Right renal cortex interstitium (tissue), 3 donors: Measurements from ENCODE around the gene GNA12. TPM values are rescaled to one million over a fixed set of nuclear protein-coding genes. Genes with fewer than 3 reads are reported as not detected.

Experiments
- DNase-seq, 3 donors: peaks; one replicate each; pipeline ENCODE4 v3.0.0-alpha.2; 2013; ENCODE audit warnings: low read depth in 3 of 3, low spot score in 2 of 3
- polyA plus RNA-seq, 3 donors: library from polyadenylated mRNA; unstranded; fragments of 120-200 nt; gene quantifications; one replicate each; pipeline ENCODE4 v1.2.1, GENCODE V29; 2013; ENCODE audit not compliant: insufficient read length in 3 of 3

GNA12 gene
- polyA plus RNA-seq, 3 donors: 41.0 to 42.3 (median 41.7) TPM

DNA sequence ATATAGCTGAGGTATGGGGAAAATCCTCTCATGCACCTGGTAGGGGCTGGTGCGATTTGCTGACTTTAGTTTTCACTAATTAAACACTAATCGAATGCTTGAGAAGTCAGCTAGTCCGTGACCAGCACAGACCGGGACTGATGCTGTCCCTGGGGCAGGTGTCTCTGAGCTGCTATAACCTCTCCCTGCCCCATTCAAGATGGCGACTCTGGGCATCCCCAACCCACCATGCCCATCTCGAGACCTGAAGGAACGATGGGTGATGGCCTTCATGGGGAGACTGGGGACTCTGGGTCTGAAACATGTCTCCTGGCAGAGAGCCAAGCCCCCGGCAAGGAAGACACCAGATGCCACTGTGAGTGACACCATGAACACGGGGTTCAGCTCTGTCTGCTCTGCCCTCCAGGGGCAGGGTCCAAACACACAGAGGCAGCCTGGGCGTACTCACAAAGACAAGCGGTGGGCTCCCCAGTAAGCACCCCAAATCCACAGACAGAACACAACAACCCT lies 57.4 kb downstream of the GNA12 start:
- DNase-seq: no peak

GRCh38 chr7:2785071-2785500 lies 59.0 kb downstream of the GNA12 start:
- no peak for DNase-seq

DNA sequence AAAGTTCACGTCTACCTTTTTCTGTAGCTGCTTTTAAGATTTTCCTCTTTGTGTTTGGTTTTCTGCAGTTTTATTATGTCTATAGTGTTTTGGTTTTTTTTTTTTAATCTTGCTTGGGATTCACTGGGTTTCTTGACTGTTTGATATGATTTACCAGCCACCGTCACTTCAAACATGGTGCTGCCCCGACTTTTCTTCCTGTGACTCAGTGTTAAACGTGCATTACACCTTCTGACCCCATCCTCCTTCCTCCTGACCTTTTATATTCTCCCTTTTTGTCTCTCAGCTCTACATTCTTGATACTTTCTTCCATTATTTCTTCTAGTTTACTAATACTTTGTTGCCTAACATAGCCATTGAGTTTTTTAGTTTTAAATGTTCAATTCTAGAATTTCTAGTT lies 61.5 kb downstream of the GNA12 start:
- DNase-seq: no peak

GRCh38 chr7:2782121-2782520 lies 62.0 kb downstream of the GNA12 start:
- DNase-seq: no peak

DNA sequence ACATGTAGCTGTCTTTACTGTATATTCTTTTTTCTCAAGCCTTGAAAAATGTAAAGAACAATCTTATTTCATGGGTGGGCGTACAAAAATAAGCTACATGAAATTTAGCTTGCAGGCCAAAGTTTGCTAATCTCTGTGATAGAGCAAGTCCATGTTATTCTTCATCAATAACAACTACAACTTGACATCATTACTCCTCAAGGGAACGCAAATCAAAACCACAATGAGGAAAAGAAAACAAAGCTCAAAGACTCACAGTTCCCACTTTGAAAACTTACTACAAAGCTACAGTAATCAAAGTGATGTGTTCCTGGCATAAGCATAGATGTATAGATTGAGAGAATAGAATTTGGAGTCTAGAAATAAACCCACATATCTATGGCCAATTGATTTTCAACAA lies 62.5 kb downstream of the GNA12 start:
- no peak for DNase-seq

GRCh38 chr7:2779051-2779450 lies 65.1 kb downstream of the GNA12 start:
- DNase-seq: no peak

DNA sequence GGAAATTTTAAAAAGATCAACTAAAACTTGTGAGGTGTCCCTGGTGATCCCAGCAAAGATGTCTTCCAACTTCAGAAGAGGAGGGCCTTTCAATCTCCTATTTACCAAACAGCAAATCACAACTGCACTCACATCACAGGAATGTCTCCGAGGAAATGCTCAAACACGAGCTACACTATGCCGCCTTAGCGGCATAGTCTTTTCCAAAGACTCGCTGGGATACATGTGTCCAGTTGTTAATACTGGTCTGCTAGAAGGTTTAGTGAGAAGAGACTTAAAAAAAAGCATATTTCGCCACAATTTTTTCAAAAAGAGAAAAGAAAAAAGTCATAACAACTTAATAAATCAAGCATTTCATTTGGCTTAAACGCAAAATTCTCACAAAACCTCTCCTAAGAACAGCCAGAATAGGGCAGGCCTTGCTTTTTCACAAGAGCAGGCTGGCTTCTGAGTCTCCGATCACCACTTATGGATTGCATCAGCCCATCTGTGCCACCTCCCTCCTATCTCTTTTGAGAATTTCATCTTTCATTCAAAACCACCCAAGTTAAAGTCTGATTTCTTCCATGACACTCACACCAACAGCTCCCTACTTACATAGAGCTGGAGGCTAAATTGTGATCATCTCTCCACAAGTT lies 66.1 kb downstream of the GNA12 start:
- DNase-seq: no peak

- DNase-seq: no peak
Observed at GRCh38 chr7:2776401-2776800, 67.7 kb downstream of the GNA12 start.

DNA sequence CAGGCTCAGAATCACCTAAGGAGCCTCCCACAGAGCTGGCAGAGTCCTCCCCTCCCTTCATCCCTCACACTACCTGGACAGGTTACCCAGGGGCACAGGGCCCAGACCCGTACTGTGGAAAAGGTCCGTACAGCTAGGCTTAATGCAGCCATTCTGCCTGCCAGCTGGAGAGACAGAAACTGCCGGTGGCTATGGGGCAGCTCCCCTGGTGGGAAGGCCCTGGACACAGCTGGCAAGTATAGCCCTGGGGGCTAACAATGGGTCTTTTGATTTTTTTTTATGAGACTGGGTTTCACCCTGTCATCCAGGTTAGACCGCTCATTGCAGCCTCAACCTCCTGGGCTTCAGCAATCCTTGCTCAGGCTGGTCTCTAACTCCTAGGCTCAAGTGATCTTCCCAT lies 68.3 kb downstream of the GNA12 start:
- no peak for DNase-seq

GRCh38 chr7:2775376-2775775 lies 68.7 kb downstream of the GNA12 start:
- no peak for DNase-seq

DNA sequence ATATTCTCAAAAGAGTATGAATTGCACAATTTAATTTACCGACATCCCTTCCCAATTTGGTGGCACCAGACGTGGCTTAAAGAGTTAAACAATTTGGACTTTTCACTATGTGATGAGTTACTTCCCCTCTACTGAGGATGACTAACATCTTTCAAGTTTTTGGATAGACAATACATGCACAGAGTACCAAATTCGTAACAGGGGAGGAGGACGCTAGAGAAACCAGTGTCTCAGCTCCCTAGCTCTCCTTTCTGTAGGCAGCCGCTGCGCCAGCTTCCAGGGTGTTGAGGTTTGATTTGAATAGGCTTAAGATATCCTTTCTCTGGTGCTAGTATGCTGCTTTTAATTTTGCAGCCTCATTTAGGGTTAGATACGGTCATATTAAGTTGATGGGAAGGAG lies 69.2 kb downstream of the GNA12 start:
- no peak for DNase-seq

DNA sequence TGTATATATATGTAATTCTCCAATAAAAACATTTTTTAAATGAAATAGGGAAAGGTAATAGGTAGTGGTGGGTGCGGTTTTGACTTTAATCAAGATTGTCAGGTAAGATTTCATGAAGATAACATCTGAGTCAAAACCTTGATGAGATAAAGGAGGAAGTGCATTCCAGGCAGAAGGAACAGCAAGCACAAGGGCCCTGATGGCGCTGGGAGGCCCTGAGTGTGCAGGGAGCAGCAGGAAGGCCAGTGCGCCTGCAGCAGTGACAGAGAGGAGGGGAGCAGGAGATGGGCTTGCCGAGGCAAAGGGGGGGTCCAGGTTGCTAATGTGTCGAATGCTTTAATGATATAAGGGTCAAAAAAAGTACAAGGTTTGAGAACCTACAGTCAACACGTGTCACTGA lies 69.8 kb downstream of the GNA12 start:
- no peak for DNase-seq

GRCh38 chr7:2773608-2774007 lies 70.5 kb downstream of the GNA12 start:
- DNase-seq: no peak

DNA sequence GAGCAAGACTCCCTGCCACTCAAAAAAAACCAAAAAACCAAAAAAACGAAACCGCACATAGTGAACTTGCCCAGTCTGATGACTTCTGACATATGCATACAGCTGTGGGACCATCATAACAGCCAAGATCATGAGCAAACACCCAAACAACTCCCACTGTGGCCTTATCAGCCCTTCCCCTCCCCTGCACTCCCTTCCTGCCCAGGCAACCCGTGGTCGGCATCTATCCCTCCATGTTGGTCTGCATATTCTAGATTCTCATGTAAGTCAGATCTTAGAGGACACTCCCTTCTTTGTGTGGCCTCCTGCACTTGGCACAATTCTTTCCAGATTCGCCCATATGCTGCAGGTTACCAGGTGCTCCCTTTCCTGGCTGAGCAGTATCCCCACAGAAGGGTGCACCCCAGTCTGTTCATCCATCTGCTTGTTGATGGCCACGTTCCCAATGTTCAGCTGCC lies 72.8 kb downstream of the GNA12 start:
- no peak for DNase-seq

DNA sequence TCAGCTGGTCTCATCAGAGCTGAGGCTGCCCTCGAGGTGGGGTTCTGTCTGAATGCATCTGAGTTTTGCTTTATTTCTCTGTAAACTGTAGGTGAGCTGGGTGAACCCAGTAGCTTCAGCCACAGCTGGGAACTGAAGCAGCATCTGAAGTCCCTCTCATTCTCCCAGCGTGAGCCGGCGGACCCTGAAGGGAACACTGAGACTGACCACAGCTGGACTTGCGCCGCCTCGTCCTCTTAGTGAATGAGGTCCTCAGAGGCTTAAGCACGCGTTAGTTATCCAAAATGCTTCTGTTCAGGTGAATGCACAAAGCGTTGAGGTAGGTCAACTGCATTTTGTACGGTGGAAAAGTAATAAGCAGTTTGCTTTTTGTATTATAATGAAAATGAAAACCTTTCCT lies 79.5 kb downstream of the GNA12 start:
- DNase-seq: no peak

GRCh38 chr7:2763597-2763996 lies 80.5 kb downstream of the GNA12 start:
- DNase-seq: no peak

DNA sequence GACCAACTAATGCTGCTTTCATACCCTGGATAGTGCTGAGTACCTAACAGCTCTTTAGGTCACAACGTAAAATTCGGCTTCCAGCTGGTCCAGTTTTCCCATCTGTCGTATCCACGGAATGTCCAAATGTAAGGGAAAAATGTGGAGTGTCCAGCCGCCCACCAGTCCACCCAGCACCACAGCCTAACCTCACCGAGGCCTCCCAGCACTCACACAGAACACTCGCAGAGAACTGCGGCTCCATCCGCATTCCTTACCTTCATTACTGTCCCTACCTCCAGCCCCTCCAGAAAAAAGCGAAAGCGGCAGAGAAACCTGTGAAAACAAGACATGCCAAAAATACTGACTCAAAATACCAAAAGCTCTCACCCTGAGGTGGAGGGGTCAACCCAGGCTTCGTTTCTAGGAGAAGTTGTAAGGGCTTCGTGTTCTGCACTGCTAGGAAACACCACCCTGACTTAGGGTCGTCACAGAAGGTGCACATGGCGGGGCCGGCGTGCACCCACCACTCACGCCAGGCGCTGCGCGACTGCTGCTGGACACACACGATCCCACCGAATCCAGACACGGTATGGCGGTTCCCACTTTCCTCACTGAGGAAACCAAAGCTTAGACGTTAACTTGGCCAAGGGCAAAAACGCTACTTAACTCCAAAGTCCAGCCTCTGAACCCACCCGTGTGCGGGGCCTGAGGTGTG lies 82.2 kb downstream of the GNA12 start:
- DNase-seq: no peak

- DNase-seq: no peak
Observed at GRCh38 chr7:2761131-2761624, 82.9 kb downstream of the GNA12 start.

DNA sequence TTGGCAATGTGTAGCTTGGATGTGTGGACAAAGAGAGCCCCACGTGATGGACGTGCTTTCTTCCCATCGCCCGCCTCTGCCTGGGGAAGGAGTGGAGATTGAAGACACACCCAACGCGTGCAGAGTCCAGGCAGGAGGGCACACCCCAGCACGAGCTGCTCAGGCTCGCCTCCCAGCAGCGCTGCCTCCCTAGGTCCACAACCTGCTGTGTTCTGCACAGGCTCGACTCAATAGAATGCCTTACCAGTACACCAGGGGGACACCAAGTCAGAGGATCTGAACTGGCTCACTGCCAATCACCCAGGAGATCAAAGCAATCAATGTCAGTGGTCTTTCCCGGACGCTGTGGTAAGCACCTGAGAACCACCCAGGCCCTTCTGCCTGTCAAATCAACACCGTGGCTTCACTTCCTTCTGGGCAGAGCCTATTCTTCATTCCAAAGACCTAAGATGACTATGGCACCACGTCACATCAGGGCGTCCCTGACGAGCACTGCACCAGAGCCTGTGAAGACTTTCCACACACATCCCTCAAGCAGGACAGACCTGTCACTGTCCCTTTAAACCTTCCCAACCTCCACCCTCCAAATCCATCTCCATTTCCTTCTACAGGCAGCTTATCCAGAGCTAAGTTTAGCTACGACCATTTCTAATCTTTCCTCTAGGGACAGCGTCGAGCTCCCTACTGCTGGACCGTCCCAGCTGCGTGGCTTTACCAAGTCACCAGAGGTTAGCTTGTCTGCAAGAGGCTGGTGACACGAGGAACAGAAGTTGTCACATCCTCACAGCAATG lies 83.8 kb downstream of the GNA12 start:
- no peak for DNase-seq

DNA sequence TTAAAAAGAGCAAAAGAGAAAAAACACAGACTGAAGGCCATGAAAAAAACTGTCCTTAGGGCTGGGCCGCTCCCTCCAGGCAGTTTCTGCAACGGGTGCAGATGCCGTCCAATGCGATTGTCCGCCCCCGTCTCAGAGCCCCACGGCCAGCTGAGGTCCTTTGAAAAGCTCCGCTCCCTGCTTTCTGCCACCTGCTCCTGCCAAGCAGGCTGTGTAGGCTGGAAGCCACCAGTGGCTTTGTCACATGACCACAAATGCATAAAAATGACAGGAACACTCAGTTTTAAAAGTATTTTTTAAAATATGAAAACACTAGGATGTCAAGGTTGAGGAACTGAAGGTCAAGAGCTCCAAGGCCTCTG lies 84.4 kb downstream of the GNA12 start:
- DNase-seq: no peak
